HEK293 (cell line): ENCODE data around the gene CROCC.

ENCODE experiments used
- CTCF ChIA-PET: fragments of 350-600 bp; formaldehyde crosslinking; extraction: SDS; loops from one replicate; lab custom pipeline; 2021; ENCODE audit warnings: antibody characterized with exemption; lab: Yijun Ruan, JAX
- POLR2A ChIA-PET: fragments of 300-600 bp; formaldehyde crosslinking; extraction: SDS; loops from one replicate; lab custom pipeline; 2020; ENCODE audit warnings: antibody characterized with exemption, inconsistent platforms; lab: Yijun Ruan, JAX
- H3K27ac ChIP-seq: fragments of 200-500 bp; sonication (Bioruptor generic); 2 replicates; pipeline ENCODE4 v1.5.1; 2014; ENCODE audit warnings: low read depth, low read length, control low read depth, inconsistent platforms; ENCODE audit errors: extremely low read depth
- H3K36me3 ChIP-seq, 2 experiments: fragments of 200-500 bp in 1 of 2; sonication (Bioruptor generic) in 1 of 2; 1 replicate in 1 of 2; 2 replicates in 1 of 2; pipeline ENCODE4 v1.5.1; 2014 to 2017; ENCODE audit warnings: inconsistent platforms in 2 of 2, low read length in 2 of 2; ENCODE audit not compliant: control insufficient read depth in 2 of 2, insufficient read depth in 1 of 2
- H3K4me1 ChIP-seq: fragments of 200-500 bp; sonication (Bioruptor generic); 2 replicates; pipeline ENCODE4 v1.5.1; 2014; ENCODE audit warnings: mild to moderate bottlenecking, low read length, inconsistent platforms; ENCODE audit not compliant: control insufficient read depth, insufficient read depth
- H3K4me3 ChIP-seq: 2 replicates; pipeline ENCODE4 v1.5.1; 2011; ENCODE audit warnings: low read depth, mild to moderate bottlenecking, control low read depth, low read length, moderate library complexity
- H3K9me3 ChIP-seq: fragments of 200-500 bp; sonication (Bioruptor generic); 2 replicates; pipeline ENCODE4 v1.5.1; 2014; ENCODE audit warnings: low read depth, low read length, inconsistent platforms; ENCODE audit not compliant: control insufficient read depth, insufficient read depth
- GLIS1 ChIP-seq: fragments of 450-650 bp; formaldehyde crosslinking; IDR thresholded peaks from 2 replicates; pipeline ENCODE4 v1.5.1; 2016; ENCODE audit warnings: missing biosample characterization, missing genetic modification characterization
- GLIS2 ChIP-seq: fragments of 450-650 bp; formaldehyde crosslinking; IDR thresholded peaks from 2 replicates; pipeline ENCODE4 v1.5.1; 2016; ENCODE audit warnings: missing biosample characterization, missing genetic modification characterization
- MYNN ChIP-seq: fragments of 450-650 bp; formaldehyde crosslinking; IDR thresholded peaks from 2 replicates; pipeline ENCODE4 v1.5.1; 2016; ENCODE audit warnings: missing biosample characterization, missing genetic modification characterization, borderline replicate concordance
- SP7 ChIP-seq: fragments of 450-650 bp; formaldehyde crosslinking; IDR thresholded peaks from 2 replicates; pipeline ENCODE4 v1.5.1; 2016; ENCODE audit warnings: missing biosample characterization, missing genetic modification characterization
- TCF7L2 ChIP-seq: IDR thresholded peaks from 2 replicates; pipeline ENCODE4 v1.6.1; 2011; ENCODE audit warnings: low read depth, mild to moderate bottlenecking, inconsistent platforms, low read length, moderate library complexity, borderline replicate concordance
- TRIM28 ChIP-seq: IDR thresholded peaks from 2 replicates; pipeline ENCODE4 v1.6.1; 2011; ENCODE audit warnings: low read length, control low read depth, borderline replicate concordance
- ZBTB1 ChIP-seq: fragments of 450-650 bp; formaldehyde crosslinking; IDR thresholded peaks from 2 replicates; pipeline ENCODE4 v1.5.1; 2016; ENCODE audit warnings: missing biosample characterization, missing genetic modification characterization
- ZNF174 ChIP-seq: fragments of 450-650 bp; formaldehyde crosslinking; IDR thresholded peaks from 2 replicates; pipeline ENCODE4 v1.5.0; 2017; ENCODE audit warnings: missing biosample characterization, mild to moderate bottlenecking, missing genetic modification characterization
- ZNF18 ChIP-seq: fragments of 450-650 bp; formaldehyde crosslinking; IDR thresholded peaks from 2 replicates; pipeline ENCODE4 v1.5.1; 2016; ENCODE audit warnings: missing biosample characterization, missing genetic modification characterization
- ZNF184 ChIP-seq: fragments of 450-650 bp; IDR thresholded peaks from 2 replicates; pipeline ENCODE4 v1.5.1; 2018; ENCODE audit warnings: missing biosample characterization, mild to moderate bottlenecking, missing genetic modification characterization
- ZNF23 ChIP-seq: fragments of 450-650 bp; formaldehyde crosslinking; IDR thresholded peaks from 2 replicates; pipeline ENCODE4 v1.5.1; 2016; ENCODE audit warnings: missing biosample characterization, missing genetic modification characterization, borderline replicate concordance
- ZNF341 ChIP-seq: fragments of 450-650 bp; formaldehyde crosslinking; IDR thresholded peaks from 2 replicates; pipeline ENCODE4; 2016; ENCODE audit warnings: low read depth, missing biosample characterization, missing genetic modification characterization
- ZNF362 ChIP-seq: fragments of 450-650 bp; formaldehyde crosslinking; IDR thresholded peaks from 2 replicates; pipeline ENCODE4 v1.5.1; 2016; ENCODE audit warnings: missing biosample characterization, missing genetic modification characterization
- ZNF37A ChIP-seq: fragments of 450-650 bp; IDR thresholded peaks from 2 replicates; pipeline ENCODE4 v1.5.1; 2018; ENCODE audit warnings: missing biosample characterization, missing genetic modification characterization
- ZNF423 ChIP-seq: fragments of 450-650 bp; formaldehyde crosslinking; IDR thresholded peaks from 2 replicates; pipeline ENCODE4 v1.5.1; 2016; ENCODE audit warnings: missing biosample characterization, missing genetic modification characterization
- ZNF571 ChIP-seq: fragments of 450-650 bp; formaldehyde crosslinking; IDR thresholded peaks from 2 replicates; pipeline ENCODE4 v1.5.0; 2017; ENCODE audit warnings: missing biosample characterization, missing genetic modification characterization
- ZNF600 ChIP-seq: fragments of 450-650 bp; formaldehyde crosslinking; IDR thresholded peaks from 2 replicates; pipeline ENCODE4 v1.5.1; 2016; ENCODE audit warnings: missing biosample characterization, missing genetic modification characterization
- ZNF837 ChIP-seq: fragments of 450-650 bp; formaldehyde crosslinking; IDR thresholded peaks from 2 replicates; pipeline ENCODE4 v1.5.1; 2016; ENCODE audit warnings: missing biosample characterization, missing genetic modification characterization
- ZSCAN5A ChIP-seq: fragments of 450-650 bp; formaldehyde crosslinking; IDR thresholded peaks from 2 replicates; pipeline ENCODE4 v1.5.1; 2016; ENCODE audit warnings: missing biosample characterization, missing genetic modification characterization

The CROCC gene

DNA sequence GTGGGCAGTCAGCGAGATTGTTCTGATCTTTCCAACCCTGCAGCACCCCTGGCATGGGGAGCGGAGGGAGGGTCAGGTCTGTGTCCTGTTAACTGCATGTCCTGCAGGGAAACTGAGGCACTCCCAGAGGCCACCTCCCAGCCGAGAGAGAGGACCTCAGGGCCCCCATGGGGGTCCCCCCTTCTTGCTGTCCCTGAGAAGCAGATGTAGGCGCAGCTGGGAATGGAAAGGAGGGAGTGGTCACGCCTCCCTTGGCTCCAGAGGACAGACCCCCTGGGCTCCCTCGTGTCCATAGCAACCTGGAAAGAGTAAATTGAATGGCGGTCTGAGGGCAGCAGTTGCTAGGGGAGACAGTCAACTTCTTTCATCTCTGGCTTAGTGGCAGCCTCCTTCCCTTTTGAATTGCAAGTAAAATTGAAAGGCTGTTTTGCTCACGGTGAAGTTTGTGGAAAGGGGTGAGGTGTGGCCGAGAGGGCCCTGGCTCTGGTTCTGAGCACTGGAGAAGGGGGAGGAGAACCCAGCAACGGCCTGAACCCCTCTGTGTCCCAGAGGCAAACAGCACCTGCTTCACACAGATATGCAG is 4.9 kb downstream of the CROCC start:
- H3K36me3 ChIP-seq, result peaks cover 0 to 14% of the 10 kb centered on the region in 2 experiments; a peak in 1 of 3 replicates
- peaks cover 3% of the 10 kb centered on the region; the same call in 1 of the 2 replicates for H3K4me1 ChIP-seq
- no peak overlapping the region for H3K4me3 ChIP-seq
- H3K9me3 ChIP-seq, result no peaks in the 10 kb centered on the region
- no peak overlapping the region for H3K27ac ChIP-seq
- CTCF ChIA-PET, result interaction anchor here (1.0 kb wide), 1 partner anchor 25 kb away, joined by 8 read pairs; no protein-coding TSS in a partner anchor
- POLR2A ChIA-PET, result no interaction called here
- TF ChIP-seq ZNF423 (tag by site-specific recombination) (no peak), ZNF37A (no peak), GLIS2 (peak; percentile 38), ZNF571 (tag by site-specific recombination) (no peak), SP7 (no peak), ZSCAN5A (tag by site-specific recombination) (no peak), ZNF18 (tag by site-specific recombination) (no peak), ZNF184 (tag by site-specific recombination) (no peak), ZNF341 (tag by site-specific recombination) (peak; percentile 46), MYNN (tag by site-specific recombination) (peak; percentile 68; the same call in 1 of the 2 replicates), ZNF362 (tag by site-specific recombination) (no peak), GLIS1 (tag by site-specific recombination) (peak; percentile 81), ZNF837 (tag by site-specific recombination) (no peak), ZNF174 (no peak)

DNA sequence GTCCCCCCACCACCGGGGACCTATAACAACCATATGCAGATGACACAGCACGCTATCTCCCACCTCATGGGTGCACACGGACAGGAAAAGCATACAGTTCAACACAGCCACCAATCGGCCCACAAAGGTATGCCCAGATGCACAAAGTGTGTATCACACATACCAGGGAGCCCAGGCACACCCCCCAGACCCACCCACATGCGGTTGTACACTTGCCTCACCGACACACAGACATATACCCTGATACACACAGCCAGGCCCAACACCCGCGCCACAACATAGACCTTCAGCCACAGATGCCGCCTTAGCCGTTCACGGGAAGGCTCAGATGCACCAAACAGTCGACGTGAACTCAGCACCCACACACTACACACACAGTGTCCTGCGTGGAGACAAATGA is 5.5 kb downstream of the CROCC start:
- Histone ChIP-seq H3K4me1 (no peaks in the 10 kb centered on the region), H3K9me3 (no peaks in the 10 kb centered on the region), H3K27ac (no peak overlapping the region), H3K4me3 (no peak overlapping the region), H3K36me3 (peaks cover 0 to 14% of the 10 kb centered on the region in 2 experiments; a peak in 1 of 3 replicates)
- CTCF ChIA-PET, result no interaction called here
- no peak for TF ChIP-seq ZNF23 (tag by site-specific recombination)
- TF ChIP-seq TRIM28, result no peak
- 0 out of 2 replicates have a peak, but pooled peaks have one; percentile 37 for TF ChIP-seq ZNF600 (tag by site-specific recombination)
- TF ChIP-seq ZBTB1 (tag by site-specific recombination), result no peak
- no peak for TF ChIP-seq TCF7L2
- POLR2A ChIA-PET, result no interaction called here
